HL-60 (cell line): ENCODE data around the gene RDX.

Experiments used
- DNase-seq, 2 experiments: peaks; one replicate each; pipeline ENCODE4 v3.0.0-alpha.2; 2010 to 2020; ENCODE audit warnings: low read depth in 1 of 2, low spot score in 1 of 2
- H3K27ac ChIP-seq: fragments of 250-450 bp; sonication (Bioruptor Pico); replicated peaks from 2 replicates; pipeline ENCODE4 v1.5.1; 2020; ENCODE audit warnings: mild to moderate bottlenecking, moderate library complexity
- H3K27me3 ChIP-seq: fragments of 250-450 bp; sonication (Bioruptor Pico); 2 replicates; pipeline ENCODE4 v1.5.1; 2021; ENCODE audit warnings: mild to moderate bottlenecking, moderate library complexity; ENCODE audit not compliant: insufficient read depth, poor library complexity, severe bottlenecking
- H3K4me3 ChIP-seq: replicated peaks from 2 replicates; pipeline ENCODE4 v1.5.1; 2011; ENCODE audit warnings: mild to moderate bottlenecking, control low read depth, low read length; ENCODE audit not compliant: insufficient read depth
- GABPA ChIP-seq: IDR thresholded peaks from 2 replicates; pipeline ENCODE4 v1.6.1; 2012; ENCODE audit warnings: low read depth
- POLR2AphosphoS5 ChIP-seq: IDR thresholded peaks from 2 replicates; pipeline ENCODE4 v1.6.1; 2012; ENCODE audit warnings: low read depth
- SPI1 ChIP-seq: IDR thresholded peaks from 2 replicates; pipeline ENCODE4 v1.6.1; 2012; ENCODE audit warnings: low read depth, mild to moderate bottlenecking, borderline replicate concordance
- TF ChIP-seq, protein P1 (sequence below): IDR thresholded peaks from one replicate; pipeline ENCODE4 v1.5.1; 2011; ENCODE audit warnings: low read length, control low read depth, inconsistent platforms; ENCODE audit not compliant: insufficient read depth
- TF ChIP-seq, protein P2 (sequence below): IDR thresholded peaks from 2 replicates; pipeline ENCODE4 v1.6.1; 2012; ENCODE audit warnings: low read depth; ENCODE audit not compliant: insufficient replicate concordance

Gene RDX

DNA sequence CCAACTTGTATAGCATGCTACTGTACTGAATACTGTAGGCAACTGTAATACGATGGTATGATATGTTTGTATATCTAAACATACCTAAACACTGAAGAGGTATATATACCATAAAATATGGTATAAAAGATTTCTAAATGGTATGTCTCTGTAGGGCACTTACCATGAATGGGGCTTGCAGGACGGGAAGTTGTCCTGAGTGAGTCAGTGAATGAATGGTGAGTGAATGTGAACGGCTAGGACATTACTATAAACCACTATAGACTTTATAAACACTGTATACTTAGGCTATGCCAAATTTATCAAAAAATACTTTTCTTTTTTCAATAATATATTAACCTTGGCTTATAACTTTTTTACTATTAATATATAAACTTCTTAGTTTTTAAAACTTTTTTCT lies 136.4 kb downstream of the RDX start:
- no peak for TF ChIP-seq GABPA
- TF ChIP-seq, protein P1, sequence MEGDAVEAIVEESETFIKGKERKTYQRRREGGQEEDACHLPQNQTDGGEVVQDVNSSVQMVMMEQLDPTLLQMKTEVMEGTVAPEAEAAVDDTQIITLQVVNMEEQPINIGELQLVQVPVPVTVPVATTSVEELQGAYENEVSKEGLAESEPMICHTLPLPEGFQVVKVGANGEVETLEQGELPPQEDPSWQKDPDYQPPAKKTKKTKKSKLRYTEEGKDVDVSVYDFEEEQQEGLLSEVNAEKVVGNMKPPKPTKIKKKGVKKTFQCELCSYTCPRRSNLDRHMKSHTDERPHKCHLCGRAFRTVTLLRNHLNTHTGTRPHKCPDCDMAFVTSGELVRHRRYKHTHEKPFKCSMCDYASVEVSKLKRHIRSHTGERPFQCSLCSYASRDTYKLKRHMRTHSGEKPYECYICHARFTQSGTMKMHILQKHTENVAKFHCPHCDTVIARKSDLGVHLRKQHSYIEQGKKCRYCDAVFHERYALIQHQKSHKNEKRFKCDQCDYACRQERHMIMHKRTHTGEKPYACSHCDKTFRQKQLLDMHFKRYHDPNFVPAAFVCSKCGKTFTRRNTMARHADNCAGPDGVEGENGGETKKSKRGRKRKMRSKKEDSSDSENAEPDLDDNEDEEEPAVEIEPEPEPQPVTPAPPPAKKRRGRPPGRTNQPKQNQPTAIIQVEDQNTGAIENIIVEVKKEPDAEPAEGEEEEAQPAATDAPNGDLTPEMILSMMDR: no peak
- DNase-seq: no peak
- Histone ChIP-seq H3K27me3 (no peaks in the 10 kb centered on the region), H3K27ac (no peak overlapping the region), H3K4me3 (no peak overlapping the region)

DNA sequence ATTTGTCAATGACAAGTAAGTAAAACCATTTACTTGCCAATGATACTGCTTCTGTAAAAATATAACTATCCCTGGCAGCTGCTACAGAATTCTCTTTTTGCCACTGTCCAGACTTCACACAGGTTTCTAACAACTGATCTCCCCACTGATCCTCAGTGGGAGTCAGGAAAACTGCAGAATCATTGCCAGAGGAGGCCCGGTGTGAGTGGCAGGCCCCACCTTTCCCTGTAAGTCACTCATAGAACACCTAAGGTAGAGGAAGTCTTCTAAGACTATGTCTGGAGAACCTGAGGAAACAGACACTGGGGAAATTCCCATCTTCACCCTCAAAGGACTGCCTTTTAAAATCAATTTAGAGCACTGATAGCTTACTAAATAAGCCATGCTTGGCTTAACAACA lies 136.9 kb downstream of the RDX start:
- TF ChIP-seq POLR2AphosphoS5 (no peak), SPI1 (no peak), GABPA (no peak)
- TF ChIP-seq, protein P2, sequence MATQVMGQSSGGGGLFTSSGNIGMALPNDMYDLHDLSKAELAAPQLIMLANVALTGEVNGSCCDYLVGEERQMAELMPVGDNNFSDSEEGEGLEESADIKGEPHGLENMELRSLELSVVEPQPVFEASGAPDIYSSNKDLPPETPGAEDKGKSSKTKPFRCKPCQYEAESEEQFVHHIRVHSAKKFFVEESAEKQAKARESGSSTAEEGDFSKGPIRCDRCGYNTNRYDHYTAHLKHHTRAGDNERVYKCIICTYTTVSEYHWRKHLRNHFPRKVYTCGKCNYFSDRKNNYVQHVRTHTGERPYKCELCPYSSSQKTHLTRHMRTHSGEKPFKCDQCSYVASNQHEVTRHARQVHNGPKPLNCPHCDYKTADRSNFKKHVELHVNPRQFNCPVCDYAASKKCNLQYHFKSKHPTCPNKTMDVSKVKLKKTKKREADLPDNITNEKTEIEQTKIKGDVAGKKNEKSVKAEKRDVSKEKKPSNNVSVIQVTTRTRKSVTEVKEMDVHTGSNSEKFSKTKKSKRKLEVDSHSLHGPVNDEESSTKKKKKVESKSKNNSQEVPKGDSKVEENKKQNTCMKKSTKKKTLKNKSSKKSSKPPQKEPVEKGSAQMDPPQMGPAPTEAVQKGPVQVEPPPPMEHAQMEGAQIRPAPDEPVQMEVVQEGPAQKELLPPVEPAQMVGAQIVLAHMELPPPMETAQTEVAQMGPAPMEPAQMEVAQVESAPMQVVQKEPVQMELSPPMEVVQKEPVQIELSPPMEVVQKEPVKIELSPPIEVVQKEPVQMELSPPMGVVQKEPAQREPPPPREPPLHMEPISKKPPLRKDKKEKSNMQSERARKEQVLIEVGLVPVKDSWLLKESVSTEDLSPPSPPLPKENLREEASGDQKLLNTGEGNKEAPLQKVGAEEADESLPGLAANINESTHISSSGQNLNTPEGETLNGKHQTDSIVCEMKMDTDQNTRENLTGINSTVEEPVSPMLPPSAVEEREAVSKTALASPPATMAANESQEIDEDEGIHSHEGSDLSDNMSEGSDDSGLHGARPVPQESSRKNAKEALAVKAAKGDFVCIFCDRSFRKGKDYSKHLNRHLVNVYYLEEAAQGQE: no peak
- TF ChIP-seq, protein P1: no peak

DNA sequence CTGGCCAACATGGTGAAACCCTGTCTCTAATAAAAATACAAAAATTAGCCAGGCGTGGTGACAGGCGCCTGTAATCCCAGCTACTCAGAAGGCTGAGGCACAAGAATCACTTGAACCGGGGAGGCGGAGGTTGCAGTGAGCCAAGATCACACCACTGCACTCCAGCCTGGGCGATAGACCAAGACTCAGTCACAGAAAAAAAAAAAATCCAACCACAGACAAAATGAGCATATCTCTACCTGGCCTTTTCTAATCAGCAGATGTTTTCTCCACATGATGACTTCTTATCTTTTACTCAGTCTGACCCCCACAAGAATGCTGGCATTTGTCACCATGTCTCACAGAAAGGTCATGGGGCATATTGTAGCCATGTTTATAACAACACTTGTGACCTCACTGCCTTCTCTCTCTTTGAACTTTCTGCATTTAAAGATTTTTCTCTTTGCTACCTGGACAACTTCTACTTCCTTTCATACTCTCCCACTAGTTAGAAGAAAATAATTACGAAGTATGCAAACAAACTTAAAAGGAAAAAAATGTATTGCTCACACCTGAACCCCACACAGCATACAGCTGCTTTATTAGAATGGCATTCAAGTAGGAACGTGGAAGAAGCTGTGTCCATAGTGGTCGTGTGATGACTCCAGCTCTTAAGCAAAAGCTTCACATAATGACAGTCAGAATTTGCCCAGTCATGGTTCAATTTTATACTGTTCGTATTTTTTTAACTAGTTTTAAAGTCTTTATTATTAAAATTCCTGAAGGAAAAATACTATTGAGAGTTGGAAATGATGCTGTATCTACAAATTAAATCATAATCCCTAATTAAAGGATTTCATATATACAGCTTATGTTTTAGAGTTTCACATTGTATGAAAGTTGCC lies 137.9 kb downstream of the RDX start:
- TF ChIP-seq, protein P2: no peak
- TF ChIP-seq GABPA (no peak), SPI1 (no peak), POLR2AphosphoS5 (no peak)
- TF ChIP-seq, protein P1: no peak
- Histone ChIP-seq H3K4me3 (no peak overlapping the region), H3K27ac (no peak overlapping the region)

More for the DNA sequence above, 136.9 kb downstream of the RDX start:
- H3K27ac ChIP-seq: no peak overlapping the region
- no peak overlapping the region for H3K4me3 ChIP-seq
- DNase-seq: no peak
- H3K27me3 ChIP-seq: no peaks in the 10 kb centered on the region

More for the DNA sequence above, 137.9 kb downstream of the RDX start:
- no peak for DNase-seq
- no peaks in the 10 kb centered on the region for H3K27me3 ChIP-seq
